ENCODE measurements around the gene GUCY2F.

GUCY2F gene

DNA sequence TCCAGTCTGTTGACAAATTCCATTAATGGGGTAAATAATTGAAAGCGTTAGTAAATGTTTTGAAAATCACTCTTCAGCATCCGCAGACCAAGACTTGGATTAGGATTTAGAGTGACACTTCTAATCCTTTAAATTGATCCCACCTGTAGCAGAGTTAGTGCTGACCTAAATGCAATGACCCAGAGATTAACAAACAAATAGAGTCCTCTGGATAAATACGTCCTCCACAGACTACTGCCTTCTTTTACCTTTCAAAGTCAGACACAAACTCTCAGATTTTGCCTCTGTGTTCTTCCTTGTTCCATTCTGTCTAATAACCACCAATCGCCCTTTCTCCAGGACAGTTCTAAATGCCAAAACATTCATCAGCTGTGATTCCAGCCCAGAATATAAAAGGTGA is at the start of gene GUCY2F:
Gene GUCY2F, minus strand, starts transcription at position 101 of the 400 bp plus-strand sequence. CDS start 6,150 bp downstream, outside the sequence.
- H3K27ac ChIP-seq: no peak within 1 kb of the TSS
- no peak for DNase-seq (ENCODE audit: low read depth, low spot score)

DNA sequence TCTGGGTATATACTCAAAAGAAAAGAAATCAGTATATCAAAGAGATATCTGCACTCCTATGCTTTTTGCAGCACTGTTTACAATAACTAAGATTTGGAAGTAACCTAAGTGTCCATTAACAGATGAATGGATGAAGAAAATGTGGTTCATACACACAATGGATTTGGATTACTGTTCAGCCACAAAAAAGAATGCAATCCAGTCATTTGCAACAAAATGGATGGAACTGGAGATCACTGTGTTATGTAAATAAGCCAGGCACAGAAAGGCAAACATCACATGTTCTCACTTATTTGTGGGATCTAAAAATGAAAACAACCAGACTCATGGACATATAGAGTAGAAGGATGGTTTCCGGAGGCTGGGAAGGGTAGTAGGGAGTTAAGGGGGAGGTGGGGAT is 37.1 kb upstream of the GUCY2F start:
- DNase-seq (ENCODE audit: low read depth, low spot score): no peak
- H3K27ac ChIP-seq: no peak overlapping the region

DNA sequence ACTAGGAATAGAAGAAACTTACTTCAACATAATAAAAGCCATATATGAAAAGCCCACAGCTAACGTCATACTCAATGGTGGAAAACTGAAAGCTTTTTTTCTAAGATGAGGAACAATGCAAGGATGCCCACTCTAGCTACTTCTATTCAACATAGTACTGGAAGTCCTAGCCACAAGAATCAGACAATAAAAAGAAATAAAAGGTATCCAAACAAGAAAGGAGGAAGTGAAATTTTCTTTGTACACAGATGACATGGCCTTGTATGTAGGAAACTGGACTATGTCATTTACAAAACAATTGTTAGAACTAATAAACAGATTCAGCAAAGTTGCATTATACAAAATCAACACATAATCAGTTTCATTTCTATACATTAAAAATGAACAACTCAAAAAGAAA is 29.2 kb upstream of the GUCY2F start:
- no peak overlapping the region for H3K27ac ChIP-seq
- DNase-seq (ENCODE audit: low read depth, low spot score): no peak

DNA sequence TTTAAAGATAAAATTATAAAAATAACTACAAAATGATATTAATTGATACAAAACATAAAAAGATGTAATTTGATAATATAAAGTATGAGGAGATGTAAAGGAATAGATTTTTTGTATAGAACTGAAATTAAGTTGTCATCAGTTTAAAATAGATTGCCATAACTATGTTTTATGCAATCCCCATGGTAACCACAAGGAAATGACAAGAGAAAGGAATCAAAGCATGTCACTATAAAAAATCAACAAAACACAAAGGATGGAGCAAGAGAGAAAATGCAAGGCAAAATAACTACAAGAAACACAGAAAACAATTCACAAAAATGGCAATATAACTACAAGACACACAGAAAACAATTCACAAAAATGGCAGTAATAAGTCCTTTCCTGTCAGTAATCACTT is 27.0 kb upstream of the GUCY2F start:
- DNase-seq (ENCODE audit: low read depth, low spot score): no peak
- no peak overlapping the region for H3K27ac ChIP-seq

DNA sequence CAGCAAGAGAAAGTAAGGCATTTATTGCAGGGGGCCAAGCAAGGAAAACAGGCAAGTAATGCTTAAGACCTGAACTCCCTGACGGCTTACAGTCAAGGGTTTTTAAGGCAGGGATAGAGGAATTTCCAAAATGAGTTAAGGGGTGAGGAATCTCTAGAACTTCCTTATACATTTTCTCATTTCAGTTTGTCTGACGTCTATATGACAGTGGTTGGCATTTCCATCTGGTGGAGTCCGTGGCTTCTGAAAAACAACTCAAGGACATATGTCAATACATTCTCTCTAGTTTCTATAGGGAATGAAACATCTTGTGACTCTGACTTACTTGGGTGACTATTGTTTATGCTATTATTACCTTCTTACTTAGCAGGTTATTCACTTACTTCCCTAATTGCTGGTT is 19.3 kb upstream of the GUCY2F start:
- no peak for DNase-seq (ENCODE audit: low read depth, low spot score)
- H3K27ac ChIP-seq: no peak overlapping the region

DNA sequence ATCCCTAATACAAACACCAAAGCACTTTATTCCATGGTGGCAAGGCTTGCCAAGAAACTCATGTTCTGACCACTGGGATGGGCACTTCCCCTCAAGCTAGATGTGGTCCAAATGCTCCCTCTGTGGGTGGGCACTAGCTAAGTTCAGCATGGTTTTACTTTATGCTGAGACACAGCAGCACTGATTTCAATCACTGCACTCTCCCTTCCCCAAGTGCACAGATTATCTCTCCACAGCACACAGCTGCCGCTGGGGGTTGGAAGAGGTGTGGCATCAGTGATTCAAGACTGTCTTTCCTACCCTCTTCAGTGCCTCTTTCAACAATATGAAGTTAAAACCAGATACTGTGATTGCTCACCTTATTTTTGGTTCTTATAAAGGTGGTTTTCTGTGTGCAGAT is 16.5 kb upstream of the GUCY2F start:
- H3K27ac ChIP-seq: no peak overlapping the region
- no peak for DNase-seq (ENCODE audit: low read depth, low spot score)

DNA sequence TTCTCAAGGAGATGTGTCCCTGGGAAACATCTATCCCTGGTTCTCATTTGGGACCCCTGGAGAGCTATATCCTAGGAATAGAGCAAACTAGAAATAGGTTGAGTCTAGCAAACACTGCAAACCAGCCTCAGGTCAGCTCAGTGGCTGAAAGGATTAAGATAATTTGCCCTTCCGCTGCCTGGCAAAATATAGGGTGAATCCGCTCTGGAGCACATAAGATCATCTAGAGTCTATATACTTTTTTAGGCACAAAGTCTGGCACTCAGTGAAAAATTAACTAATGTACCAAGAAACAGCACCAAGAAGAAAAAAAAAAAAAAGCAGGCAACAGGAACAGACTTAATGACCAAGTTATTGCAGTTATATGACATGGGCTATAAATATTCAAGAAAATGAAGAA is 7.3 kb upstream of the GUCY2F start:
- no peak overlapping the region for H3K27ac ChIP-seq
- DNase-seq (ENCODE audit: low read depth, low spot score): no peak

DNA sequence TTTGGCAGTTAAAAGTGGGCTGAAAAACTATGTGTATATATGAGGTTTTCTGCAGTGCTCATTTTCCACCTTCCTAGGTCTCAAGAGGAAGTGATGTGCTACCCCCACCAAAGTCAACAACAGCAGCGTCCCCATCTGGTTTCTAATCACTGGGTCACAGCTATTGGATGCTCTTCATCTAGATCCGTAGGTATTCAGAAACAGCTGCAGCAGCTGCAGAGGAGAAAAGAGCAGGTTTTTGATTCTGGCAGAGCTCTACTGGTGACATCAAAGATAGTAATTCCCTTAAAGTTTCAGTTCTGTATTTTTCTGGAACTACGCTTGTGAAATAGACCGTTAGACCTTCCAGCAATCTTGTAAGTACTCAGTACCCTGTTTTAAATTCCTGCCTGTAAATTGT is 5.8 kb upstream of the GUCY2F start:
- H3K27ac ChIP-seq: no peak overlapping the region
- DNase-seq (ENCODE audit: low read depth, low spot score): no peak

DNA sequence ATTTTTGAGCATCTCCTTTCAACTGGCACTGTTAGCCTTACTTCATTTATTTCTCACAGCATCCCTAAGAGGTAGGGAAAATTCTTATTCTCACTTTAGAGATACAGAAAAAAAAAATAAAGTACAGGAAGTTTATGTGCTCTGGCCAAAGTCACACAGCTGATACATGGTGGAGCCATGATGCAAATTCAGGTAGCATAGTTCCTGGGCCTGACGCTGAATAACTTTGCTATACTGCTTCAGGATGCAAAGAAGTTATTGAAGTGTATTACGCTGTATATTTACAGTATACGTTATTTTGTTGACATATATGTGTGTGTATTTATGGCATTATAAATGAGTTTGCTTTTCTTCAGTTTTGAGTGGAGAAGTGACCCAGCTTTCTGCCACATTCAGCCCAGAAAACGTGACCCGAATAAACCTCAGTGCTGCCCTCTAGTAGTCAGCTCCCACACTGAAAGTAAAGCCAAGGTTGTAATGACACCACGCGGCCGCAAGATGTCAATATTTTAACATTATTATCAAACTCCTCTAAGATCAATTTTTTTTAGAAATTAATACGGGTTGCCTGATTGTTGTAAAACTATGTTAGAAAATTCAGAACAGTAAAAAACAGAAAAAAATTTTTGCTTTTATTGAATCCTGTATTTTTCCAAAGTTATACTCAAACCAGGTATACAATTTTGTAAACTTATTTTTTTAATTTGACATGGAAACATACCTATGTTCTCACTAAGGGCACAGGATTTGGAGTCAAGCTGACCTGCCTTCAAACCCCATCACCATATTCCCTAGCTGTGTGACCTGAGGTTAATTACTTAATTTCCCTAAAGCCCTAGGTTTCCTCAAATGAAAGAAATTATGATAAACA is 3.8 kb upstream of the GUCY2F start:
- no peak for DNase-seq (ENCODE audit: low read depth, low spot score)
- no peak overlapping the region for H3K27ac ChIP-seq

DNA sequence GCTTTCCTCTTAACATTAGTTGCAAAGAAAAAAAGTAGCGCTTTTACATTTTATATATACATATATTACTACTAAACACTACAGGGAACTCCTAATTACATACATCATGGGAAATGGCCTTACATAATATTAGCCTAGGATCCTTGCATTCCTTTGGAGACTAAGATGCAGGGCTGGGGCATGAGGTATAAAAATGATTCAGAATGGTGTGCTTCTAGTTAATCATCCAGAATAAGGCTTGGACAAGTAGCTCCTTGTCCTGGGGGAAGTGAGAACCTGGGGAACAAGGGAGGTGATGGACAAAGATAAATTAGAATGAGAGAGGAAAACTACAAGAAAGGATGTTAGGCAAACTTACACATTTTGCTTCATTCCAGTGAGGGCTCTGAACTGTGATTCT is 3.0 kb upstream of the GUCY2F start:
- no peak overlapping the region for H3K27ac ChIP-seq
- no peak for DNase-seq (ENCODE audit: low read depth, low spot score)

DNA sequence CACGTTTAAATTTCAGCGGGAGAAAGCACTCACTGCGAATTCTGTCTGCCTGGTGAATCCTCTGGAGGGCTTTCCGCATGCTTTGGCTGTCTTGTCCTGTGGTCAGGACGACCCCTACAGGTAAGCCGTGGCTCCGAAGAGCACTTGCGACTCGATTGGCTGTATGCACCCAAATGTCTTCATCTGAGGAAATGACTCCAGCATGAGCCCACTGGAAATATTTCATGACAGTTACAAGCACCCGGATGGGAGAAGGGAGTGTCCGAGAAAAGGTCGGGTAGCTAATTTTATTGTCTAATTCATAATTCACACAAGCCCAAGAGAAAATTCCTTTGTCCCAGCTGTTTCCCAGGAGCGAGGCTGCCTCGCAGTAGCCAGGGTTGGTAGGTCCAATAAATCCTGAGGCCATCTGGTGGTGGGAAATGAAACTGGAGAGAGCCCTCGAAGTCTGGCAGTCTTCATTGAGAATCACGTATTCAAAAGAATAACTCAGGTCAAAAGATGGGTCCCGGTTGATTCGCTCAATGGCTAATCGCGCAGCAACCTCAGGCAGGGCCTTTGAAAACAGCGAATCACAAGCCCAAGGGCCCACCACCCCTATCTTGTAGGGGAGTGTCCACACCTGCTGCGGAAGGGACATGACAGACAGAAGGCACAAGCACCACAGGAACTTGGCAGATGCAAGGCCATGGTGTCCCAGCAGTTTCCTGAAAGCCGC is 6.6 kb downstream of the GUCY2F start:
- H3K27ac ChIP-seq: no peak overlapping the region
- DNase-seq (ENCODE audit: low read depth, low spot score): no peak

DNA sequence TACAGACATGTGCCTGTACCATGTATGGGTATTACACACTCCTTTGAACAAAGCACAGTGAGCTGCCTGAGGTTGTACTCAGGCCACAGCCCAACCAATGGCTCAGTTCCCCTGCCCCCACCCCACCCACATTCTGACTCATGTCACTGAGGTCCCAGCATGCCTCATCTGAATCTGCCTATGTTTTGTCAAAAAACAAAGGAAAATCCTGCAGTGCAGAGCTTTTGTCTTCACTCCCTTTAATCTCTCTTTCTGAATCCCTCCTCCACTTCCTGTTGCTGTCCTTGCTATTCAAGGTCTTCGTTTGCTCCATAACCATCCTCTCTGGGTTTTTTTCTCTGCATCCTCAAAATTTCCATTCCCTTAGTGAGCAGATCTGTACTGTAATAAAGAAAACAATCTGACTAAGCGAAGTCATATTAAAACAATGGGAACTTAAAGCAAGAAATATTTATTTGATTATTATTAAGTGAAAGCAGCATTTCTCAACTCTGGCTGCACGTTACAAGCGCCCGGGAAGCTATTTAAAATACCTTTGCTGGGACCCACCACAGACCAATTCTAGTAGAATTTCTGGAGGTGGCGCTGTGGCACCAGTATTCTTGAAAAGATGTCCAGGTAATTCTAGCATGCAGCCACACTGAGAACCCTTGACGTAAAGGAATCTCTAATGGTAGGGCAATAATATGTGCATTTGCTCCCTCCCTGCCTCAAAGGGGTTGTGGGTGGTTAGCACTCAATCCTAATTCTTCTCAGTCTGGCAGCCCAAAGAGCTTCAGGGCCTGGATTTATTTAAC is 8.7 kb downstream of the GUCY2F start:
- DNase-seq (ENCODE audit: low read depth, low spot score): no peak
- H3K27ac ChIP-seq: peak overlapping the region; percentile 20

DNA sequence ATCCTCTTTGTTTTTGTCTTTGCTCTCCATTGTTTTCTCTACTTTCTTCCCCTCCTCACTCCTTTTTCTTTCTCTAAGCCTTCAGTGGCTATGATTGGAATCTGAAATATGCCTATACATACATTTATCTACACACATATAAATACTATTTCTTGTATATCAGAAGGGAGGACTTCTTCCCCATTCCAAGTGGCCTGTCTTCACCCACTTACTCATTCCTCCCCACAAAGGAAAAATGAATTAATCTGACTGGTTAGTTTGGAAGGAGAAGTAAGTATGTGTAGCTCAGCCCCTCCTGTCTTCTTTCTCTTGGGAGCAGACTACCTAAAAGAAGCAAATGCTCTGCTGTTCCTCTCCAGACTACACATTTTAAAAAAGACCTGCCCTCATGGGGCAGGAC is 17.7 kb downstream of the GUCY2F start:
- no peak overlapping the region for H3K27ac ChIP-seq
- no peak for DNase-seq (ENCODE audit: low read depth, low spot score)

DNA sequence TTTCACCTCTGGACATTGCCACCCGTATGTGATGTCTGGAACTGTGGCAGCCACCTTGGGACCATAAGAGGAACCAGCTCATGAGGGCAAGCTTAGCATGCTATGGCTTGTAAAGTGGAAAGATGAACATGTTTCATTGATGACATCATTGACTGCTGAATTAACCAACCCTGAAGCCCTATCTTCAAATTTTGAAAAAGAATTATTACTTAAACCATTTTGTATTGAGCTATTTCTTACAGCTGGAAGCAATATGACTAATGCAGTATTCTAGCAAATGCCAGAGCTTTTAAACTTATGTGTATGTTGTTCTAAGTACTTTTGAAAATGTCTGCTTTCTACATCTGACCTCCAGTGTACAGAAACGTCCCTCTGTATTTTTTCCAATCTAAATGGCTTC is 18.1 kb downstream of the GUCY2F start:
- DNase-seq (ENCODE audit: low read depth, low spot score): no peak
- H3K27ac ChIP-seq: no peak overlapping the region

DNA sequence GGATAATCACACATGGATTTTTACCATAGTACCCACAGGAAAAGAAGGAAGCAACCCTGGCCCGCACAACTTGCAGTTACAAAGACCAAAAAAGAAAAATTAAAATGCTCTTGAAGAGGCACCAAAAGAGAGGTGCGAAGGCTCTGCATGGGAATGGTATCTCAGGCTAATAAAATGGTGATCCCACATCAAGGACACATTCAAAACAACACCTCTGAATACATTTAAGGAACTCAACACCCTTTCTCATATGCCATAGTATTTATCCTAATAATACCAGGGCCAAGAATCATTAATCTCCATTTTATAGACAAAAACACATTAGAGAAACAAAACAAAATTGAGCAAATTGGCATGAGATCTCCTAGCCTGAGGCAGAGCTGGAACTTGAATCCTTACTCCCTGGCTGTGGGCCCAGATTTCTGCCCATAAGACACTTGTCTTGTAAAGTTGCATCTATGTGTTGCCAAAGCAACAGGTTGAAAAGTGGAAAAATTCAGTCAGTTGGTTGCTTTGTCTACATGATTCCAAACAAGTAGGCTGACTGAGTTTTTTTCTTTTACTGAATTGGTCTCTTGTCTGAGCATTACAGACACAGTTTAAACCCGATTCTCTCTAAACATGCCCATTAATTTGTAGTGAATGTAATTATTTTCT is 33.5 kb downstream of the GUCY2F start:
- no peak overlapping the region for H3K27ac ChIP-seq
- no peak for DNase-seq (ENCODE audit: low read depth, low spot score)

DNA sequence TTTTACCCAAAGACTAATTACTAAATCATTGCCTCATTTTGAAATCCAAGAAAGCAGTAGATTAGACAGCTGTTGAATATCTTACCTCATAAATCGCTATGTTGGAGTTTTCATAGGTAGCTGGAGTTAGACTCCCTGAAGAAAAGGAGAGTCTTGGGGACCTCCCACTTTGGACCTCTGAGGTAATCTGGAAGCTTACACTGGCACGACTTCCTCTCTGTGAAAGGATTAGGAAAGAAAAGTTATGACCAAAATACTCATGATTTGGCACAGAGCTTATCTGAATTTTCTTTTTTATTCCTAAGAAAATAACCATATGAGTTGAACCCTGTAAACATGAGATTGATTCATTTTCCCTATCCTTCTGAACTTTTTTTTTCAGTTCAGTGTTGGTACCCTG is 40.6 kb downstream of the GUCY2F start:
- H3K27ac ChIP-seq: no peak overlapping the region
- DNase-seq (ENCODE audit: low read depth, low spot score): no peak

DNA sequence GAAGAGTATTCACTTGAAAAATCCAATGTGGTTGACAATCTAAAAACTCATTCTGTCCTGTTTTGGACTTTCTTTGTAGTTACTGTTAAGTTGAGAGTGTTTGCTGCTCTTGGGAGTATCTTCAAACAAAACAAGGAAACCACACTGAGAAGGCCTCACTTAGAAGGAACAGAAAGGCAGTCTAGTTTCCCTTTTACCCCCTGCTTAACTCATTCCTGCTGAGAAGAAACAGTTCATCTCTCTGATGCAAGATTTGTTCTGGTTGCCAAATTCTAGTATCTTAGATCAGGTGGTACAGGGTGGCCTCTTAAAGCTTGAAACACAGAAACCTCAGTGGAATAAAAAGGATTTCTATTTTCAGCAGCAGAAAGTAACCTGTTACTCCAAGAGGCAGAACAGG is 41.4 kb downstream of the GUCY2F start:
- no peak overlapping the region for H3K27ac ChIP-seq
- DNase-seq (ENCODE audit: low read depth, low spot score): no peak

DNA sequence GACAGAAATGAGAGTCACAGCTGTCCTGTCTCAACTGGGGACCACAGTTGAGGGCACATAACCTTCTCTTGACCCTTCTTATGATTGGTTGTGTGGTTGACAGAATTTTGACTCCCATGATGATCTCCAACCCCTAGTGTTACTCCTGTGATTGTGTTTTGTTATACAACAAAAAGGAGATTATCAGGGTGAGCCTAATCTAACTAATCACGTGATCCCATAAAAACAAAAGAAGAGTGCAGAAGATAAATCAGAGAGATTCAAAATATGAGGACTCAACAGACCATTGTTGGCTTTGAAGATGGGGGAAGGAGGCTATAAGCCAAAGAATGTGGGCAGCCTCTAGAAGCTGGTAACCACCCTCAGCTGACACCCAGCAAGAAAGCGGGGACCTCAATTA is 72.7 kb downstream of the GUCY2F start:
- DNase-seq (ENCODE audit: low read depth, low spot score): no peak
- no peak overlapping the region for H3K27ac ChIP-seq

DNA sequence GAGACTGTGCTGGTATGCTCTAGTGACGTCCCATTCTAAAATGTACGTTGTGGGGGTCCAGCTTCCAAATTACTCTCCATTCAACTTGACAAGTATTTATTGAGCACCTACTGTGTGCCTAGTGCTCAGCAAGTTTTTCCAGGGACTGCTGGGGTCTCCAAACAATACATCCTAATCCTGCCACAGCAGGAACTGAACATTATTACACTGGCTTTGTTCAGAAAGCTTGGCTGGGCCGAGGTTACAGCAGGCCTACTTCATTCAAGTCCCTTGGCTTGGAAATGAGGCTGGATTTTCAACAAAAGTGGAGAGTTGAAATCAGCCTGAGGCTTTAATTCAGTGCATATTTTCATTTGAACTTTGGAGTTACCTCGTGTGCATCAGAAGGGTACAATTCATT is 78.0 kb downstream of the GUCY2F start:
- no peak for DNase-seq (ENCODE audit: low read depth, low spot score)
- no peak overlapping the region for H3K27ac ChIP-seq

DNA sequence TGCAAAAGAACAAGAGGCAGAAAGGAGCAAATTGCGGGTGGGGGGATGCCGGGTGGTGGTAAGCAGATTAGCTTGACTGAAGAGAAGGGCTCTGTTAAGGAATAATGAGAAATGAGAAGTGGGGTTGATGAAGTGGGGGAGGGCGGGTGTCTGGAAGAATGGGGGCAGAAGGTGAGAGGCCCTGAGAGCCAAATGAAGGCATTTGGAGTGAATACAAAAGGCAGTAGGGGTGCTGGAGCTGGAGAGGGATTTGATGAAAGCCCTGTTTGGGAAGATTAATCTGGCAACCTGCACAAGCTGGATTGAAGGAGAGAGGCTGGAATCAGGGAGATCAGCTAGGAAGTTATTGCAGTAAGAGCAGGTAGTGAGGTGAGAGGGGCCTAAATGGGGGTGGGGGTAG is 82.1 kb downstream of the GUCY2F start:
- no peak for DNase-seq (ENCODE audit: low read depth, low spot score)
- H3K27ac ChIP-seq: no peak overlapping the region
